GM19043 (cell line): Measurements from ENCODE around the gene DUS1L.

ENCODE experiments used
- ATAC-seq: cut with Tn5 transposase; IDR thresholded peaks from one replicate; pipeline ENCODE4 v1.9.1; 2021; ENCODE audit warnings: low read depth; ENCODE audit not compliant: unreplicated experiment

Gene DUS1L

DNA sequence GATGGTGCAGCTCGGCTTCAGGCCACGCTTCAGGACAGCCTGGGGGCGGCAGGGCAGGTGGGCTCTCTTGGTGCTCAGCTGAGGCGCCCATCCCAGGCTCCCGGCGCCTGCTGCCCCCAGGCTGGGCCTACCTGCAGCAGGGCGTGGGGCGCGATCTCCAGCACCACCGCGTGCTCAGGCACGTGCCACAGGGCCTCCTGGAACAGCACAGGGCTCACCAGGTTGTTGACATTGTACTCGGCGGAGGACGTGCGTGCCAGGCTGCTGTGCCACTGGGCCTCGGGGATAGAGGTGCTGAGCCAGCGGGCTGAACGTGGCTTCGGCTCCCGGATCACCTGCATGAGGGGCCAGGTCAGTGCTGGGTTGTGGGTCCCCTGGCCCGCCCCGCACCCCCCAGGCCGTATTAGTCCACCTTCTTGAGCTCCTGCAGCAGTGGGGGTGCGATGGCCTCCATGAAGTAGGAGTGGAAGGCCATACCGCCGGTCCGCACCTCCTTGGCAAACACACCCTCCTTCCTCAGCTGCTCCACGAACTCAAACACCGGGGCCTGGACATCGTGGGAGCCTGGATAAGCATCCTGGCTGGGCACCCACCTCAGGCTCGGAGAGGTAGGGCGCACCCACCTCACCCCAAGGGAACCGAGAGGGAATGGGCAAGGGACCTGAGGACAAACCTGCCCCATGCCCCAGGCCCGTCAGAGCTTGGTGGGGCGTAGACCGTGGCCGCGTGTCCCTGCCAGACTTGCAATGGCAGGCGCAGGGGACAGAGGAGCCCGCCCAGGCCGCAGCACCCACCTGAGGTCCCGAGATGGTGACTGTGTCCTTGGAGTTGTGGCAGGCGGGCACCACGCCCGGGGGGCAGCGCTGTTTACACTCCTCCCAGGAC lies 23.5 kb upstream of the DUS1L start:
- ATAC-seq, result no peak

DNA sequence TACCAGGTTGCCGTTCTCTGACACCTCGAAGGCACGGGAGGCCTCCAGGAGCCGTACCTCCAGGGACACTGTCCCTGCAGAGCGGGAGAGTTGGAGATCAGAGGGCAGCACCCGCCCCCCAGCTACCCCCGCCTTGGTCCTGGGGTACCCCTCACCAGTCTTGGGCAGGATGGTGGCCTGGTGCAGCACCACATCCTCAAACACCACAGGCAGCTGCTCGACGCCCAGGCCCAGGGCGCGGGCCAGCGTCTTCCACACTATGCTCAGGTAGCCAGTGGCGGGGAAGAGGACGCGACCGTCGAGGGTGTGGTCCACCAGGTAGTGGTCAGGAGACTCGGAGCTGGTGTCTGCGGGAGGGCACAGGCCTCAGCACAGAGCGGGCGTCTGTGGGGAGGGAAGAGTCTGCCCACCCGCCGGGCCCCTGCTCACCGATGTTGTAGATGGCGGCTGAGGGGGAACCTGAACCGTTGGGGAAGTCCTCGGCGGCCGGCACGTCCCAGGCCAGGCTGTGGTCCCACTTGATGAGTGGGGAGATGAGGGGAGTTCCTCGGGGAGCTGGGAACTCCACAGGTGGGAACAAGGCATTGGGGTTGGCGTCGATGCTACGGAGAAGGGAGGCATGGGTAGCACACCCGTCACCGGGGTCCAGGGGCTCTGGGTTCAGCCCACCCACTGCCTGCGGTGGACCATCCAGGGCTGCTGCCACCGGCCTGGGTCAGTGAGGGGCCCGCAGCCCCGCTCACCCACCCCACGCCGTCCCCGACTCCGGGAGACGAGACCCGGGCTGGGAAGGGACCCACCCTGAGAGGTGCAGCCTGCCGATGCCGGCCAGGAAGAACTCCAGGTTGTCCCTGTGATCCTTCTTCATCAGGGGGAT lies 22.6 kb upstream of the DUS1L start:
- no peak for ATAC-seq

DNA sequence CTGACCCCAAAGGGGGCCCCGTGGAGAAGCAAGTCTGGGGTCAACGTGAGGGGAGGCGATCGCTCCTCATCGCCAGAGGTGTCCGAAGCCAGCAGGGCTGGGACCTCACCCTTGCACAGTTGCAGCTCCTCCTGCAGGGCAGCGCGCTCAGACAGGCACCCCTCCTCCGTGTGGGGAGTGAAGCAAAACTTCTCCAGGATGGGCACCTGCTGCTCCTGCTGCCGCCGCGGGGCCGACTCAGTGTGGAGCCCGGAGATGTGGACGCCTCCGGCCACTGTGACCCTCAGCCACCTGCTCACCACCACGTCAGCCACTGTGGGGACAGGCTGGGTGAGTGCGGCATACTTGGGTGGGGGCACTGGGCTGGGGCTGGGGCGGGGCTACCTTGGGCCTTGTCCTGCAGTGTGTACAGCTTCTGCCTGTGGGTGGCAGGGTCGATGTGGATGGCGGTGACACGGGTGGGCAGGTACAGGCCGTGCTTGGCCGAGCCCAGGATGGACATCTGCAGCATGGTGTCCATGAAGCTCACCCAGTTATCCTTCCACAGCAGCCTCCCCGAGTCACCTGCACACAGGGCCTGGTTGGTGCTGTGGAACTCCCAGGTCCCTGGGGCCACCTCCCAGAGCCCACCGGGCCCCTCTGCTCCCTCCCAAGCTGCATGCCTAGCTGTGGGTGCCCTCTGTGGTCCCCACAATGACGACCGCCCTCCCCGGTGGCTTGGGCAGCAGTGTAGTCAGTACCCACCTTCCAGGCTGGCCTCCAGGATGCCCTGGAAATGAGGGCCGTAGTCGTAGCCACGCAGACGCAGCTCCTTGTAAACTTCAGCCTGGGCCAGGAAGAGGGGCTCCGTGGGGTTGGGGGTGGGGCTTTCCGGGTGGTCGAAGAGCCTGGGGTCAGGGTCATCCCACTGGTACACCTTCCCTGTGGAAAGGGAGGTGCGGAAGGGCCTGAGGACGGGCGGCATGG lies 21.6 kb upstream of the DUS1L start:
- ATAC-seq, result no peak

DNA sequence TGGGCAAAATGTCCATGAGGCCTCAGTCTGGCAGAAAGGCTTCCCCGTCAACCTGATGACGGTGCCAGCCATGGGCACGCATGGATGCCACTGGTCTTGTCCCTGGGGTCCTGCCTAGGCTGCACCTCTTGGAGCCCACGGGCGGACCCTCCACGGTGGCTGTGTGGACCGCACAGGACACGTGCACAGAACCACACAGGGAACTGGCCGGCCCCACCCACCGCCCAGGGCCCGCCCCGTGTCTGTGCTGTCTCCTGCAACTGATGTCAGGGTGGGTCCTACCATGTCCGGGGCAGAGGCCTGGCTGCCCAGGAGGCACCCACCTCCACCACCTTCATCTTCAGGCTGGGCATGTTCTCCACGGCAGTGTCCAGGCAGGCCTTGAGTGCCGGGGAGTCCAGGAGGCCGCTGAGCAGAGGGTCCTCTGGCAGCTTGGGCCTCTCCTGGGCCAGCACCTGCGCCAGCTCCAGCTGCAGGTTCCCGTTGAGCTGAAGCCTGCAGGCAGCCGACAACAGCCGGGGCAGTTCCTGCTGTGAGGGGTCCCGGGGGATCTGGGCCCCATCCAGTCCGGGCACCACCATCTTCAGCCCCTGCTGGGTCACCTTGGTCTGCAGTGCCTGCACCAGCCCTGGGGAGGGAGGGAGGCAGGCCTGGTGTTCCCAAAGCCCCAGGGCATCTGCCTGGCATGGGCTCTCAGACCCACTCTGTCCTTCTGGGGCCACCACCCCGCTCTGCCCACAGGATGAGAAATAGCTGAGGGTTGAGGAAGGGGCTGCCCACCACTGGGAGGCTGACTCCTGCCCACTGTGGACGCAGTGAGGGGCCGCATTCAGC lies 20.5 kb upstream of the DUS1L start:
- ATAC-seq, result no peak

DNA sequence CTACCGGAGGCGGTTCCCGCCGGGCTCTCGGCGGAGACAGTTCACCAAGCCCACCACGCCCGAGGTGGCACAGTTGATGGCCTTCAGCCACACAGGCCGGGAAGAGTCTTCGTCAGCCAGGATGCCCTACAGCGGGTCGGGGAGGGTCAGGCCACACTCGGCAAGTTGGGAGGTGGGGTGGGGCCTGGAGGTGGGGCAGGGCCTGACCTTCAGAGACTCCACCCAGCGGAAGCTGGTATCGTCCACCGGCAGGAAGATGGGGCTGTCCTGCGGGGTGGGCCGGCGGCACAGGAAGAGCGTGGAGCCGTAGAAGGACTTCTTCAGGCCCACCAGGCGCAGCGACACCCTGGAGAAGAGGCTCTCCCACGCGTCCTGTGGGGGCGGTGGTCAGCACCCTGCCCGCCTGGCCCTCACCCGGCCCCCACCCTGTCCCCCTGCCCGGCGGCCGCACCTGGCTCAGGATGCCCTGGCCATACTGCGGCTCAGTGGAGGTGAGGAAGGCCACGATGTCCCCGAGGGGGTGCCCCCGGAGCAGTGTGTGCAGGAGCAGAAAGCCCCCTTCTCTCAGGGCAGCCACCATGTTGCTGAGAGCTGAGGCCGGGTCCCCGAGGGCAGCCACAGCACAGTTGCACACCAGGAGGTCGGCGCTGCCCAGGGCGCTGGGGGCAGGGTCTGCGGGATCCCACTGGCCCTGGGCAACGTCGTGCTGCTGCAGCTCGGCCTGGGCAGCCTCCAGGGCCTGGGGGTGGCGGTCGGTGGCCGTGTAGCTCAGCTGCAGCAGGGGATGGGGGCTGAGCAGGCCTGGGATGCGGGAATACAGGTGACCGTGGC lies 19.6 kb upstream of the DUS1L start:
- ATAC-seq, result no peak

DNA sequence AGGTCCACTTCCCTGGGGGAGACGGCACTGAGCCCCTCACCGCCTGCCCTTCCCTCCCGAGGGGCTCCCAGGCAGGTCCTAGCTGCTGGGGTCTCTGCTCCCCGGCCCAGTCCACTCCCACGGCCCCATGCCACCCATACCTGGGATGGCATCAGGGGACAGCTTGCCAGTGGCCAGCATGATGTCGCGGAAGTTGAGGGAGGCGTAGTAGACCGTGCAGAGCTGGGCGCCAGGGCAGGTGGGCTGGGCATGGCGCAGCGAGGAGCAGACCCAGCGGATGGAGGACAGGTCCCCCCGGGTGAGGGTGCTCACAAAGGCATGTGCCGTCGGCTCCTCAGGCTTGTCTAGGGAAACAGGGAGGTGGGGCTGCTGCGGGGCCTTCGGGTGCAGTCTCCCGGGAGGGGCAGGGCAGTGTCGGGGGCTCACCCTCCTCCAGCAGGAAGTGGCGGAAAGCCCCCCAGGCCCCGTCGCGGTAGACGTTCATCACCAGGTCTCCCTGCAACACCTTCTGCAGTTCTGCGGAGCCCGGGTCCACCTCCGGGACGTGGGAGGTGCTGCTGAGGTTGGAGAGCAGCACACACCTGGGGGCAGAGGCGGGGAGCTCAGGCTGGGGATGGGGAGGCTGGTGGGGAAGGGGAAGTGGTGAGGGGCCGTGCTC lies 18.9 kb upstream of the DUS1L start:
- ATAC-seq, result no peak

DNA sequence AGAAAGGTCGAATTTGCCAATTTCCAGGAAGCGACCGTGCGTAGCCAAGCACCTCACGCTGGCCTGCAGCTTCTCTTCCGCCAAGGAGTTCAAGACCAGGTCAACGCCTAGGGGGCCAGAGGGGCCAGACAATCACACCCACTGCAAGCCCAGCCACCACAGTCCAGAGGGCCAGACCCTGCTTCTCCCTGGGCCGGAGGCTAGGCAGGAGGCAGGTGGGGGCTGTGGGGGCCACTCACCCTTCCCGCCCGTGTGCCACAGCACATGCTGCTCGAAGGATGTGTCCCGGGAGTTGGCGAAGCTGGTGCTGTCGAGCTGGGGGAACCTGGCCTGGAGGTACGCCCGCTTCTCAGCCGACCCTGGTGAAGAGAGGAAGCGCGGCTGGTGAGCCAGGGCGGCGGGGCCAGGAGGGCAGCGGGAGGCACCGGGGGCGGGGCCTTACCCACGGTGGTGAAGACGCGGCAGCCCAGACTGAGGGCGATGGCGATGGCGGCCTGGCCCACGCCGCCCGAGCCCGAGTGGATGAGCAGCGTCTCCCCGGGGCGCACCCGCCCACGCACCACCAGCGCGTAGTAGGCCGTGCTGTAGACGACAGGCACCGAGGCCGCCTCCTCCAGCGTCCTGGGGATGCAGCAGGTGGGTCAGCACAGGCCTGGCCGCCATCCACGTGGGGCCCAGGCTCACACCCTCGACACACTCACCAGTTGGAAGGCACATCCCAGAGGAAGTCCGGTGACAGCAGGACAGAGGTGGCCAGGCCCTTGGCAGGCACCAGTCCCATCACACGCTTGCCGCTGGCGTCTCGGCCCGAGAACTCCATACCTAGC lies 18.1 kb upstream of the DUS1L start:
- ATAC-seq, result no peak

DNA sequence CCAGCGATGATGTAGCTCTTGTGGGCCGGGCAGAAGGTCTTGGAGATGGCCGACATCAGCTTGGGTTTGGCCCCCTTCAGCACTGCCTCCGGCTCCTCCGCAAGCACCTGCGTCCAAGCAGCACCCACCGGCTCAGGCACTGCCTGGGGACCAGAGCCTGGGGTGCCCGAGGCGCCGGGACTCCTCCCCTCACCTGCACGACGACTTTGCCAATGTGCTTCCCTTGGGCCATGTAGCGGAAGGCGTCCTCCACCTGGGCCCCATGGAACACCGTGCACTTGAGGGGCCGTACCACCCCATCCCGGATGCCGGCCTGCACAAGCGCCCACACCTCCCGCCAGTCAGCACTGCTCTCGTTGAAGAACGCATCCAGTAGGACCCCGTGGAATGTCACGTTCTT lies 17.4 kb upstream of the DUS1L start:
- no peak for ATAC-seq

DNA sequence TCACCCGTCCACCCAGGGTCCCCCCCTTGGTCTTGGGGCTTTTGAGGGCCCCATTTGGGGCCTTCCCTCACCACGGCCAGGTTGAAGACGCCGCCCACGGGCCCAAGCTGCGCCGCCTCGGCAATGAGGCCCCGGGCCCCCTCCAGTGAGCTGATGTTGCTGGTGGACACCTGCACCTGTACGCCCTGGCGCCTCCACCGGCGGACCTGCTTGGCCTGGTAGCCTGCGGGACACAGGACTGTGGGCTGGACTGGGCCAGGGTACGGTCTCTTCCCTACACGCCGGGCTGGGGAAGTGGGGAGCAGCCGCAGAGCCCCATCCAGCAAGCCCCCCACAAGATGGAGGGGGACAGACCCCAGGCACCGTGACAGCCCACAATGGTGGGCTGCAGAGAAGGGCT lies 16.9 kb upstream of the DUS1L start:
- ATAC-seq, result no peak

DNA sequence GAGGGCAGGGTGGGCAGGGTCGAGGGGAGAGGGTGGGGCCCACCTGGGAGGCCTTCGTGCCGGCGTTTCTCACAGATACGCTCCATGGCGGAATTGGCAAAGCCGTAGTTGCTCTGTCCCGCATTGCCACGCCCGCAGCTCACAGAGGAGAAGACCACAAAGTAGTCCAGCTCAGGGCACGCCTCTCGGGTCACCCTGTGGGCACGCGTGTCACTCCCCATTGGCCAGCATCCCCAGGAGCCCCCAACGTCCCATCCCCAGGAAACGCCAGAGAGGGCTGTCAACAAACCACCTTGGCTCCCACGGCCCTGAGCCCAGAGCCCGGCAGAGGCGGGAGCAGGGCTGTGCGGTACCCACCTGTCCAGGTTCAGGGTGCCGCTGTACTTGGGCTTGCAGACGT lies 16.4 kb upstream of the DUS1L start:
- no peak for ATAC-seq

DNA sequence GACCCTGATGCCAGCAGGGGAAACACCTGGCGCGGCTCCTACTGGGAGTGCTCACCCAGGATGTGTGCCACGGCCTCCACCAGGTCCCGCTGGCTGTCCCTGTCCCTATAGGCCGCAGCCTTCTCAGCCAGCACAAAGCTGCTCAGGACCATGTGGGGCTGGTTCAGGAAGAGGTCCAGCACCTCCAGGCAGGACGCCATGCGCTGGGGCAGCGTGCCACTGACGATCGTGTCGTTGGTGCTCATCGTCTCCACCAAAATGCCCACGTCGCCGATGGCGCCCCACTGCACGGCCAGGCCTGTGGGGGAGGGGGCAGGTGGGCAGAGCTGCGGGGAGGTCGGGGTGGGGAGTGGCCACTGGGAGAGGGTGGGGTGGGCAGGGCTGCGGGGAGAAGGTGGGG lies 15.9 kb upstream of the DUS1L start:
- ATAC-seq, result no peak

DNA sequence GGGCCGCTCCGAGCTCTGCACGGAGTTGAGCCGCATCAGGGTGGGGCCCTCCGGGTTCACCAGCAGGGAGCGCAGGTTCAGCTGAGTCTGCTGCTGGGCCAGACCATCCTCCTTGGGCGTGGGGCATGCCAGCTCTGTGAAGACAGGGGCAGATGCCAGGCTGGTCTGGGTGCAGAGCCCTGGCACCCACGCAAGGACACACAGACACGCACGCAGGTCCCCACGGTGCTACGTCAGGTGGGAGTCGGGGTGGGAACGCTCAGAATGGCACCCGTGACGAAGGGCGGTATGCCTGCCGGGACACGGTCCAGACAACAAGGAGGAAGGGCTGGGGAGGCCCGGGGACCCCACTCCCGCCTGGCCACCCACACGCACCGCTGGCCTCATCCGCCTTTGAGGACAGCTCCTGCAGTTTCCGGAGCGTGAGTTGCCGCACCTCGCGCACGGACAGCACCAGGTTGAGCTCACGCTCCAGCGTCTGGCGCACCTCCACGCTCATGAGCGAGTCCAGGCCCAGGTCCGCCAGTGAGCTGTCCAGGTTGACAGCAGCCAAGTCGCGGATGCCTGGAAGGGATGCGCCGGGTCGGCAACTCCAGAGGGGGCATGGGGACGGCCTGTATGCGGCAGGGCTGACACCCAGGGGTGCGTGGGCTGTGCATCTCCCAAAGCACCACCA lies 15.3 kb upstream of the DUS1L start:
- ATAC-seq, result no peak

DNA sequence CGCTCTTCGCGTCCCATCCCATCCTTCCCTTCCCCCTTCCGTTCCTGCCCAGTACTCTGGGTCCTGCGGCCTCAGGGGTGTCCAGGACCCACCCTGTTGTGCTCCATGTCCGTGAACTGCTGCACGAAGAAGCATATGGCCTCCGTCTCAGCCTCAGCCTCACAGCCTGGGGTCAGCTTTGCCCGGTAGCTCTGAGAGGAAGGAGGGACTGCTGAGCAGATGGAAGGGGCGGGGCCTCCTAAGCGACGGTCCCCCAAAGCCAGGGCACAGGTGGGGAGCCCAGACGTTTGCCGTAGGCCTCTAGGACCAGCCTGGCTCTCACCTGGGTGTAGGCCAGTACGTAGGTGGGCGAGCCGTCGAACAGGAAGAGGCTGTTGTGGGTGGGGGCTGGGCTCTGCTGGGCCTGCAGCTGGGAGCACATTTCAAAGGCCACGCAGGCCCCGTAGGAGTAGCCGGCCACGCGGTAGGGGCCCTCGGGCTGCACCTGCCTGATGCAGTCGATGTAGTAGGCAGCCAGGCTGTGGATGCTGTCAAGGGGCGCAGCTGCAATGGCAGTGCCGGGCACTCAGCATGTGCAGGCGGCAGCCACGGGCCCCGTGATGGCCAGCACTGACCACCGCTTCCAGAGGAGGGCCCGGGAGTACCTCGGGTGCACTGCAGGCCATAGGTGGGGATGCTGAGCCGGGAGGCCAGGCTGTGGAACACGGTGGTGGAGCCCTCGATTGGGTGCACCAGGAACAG lies 14.6 kb upstream of the DUS1L start:
- no peak for ATAC-seq

DNA sequence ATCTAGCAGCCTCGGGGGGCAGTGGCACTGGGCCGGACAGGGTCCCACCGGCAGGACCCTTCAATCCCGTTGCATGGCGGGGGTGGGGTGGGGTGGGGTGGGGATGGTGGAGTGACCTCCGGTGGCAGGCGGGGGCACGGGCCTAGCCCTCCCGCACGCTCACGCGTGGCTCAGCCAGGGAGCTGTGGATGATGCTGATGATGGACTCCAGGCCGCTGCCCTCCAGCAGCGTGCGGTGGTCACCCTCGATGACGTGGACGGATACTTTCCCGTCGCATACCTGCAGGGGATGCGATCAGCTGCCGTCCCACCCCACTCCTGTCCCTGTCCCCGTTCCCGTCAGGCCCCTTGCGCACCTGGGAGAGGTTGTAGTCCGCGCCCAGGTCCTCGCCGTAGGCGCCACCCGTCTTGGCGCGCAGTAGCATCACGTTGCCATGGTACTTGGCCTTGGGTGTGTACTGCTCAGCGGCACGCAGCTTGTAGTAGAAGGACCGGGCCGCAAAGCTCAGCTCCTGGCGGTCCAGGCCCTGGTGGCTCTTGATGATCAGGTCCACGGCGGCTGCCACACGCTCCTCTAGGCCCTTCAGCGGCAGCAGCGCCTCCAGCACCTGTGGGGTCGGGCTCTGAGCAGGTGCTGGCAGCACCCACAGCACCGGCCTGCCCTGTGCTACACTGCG lies 13.5 kb upstream of the DUS1L start:
- ATAC-seq, result no peak

DNA sequence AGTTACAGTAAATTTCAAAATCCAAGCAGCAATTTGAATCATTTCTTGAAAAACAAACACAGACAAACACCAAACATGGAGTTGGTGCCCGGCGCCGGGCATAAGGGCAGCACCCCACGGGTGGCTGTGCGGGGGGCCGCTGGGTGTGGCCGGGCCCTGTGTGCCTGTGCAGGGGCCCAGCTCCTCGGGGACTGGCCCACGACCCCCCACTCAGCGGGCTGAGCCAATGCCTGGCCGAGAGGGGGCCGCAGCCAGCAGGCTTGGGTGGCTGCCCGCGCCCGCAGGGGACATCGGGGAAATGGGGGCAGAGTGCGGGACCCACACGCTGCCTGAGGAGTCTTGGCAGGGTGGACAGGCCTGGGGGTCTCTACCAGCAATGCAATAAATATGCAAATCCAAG lies 12.8 kb upstream of the DUS1L start:
- no peak for ATAC-seq
